HTR-8/SVneo (cell line): ENCODE data around the gene CDH13.

ENCODE experiments used
- DNase-seq: peaks from one replicate; pipeline ENCODE4 v3.0.0; 2011; ENCODE audit warnings: low spot score, mixed read lengths; ENCODE audit not compliant: insufficient read length
- FAIRE-seq: peaks from 2 replicates; lab custom pipeline; 2011; peaks lifted over from hg19 to GRCh38; lab: Jason Lieb, UNC

CDH13 gene

DNA sequence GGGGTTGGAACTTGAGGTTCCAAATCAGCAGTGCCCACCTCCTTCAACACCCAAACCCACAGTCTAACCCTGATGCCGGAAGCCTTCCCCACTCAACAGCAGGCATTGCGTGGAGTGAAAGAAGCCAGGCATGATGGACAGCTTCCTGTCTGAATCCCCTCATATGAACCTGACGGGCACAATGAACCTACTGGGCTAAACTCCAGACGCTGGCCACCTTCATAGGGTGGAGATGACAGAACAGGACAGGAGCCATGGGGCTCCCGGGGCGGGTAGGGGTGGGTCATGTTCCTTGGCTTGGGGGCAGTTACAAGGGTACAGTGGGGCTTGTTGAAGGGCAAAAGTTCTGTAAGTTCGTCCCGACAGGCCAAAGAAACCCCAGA, 1180.5 kb downstream of the CDH13 start:
- DNase-seq: no peak
- FAIRE-seq: no peak

GRCh38 chr16:83807710-83808572, 1181.2 kb downstream of the CDH13 start, which contains the start of gene HSBP1:
Gene HSBP1, plus strand, starts transcription at chr16:83807978. Its CDS starts 99 bp downstream, at chr16:83808077.
- DNase-seq (peak; percentile 94), FAIRE-seq (peak; percentile 94)

DNA sequence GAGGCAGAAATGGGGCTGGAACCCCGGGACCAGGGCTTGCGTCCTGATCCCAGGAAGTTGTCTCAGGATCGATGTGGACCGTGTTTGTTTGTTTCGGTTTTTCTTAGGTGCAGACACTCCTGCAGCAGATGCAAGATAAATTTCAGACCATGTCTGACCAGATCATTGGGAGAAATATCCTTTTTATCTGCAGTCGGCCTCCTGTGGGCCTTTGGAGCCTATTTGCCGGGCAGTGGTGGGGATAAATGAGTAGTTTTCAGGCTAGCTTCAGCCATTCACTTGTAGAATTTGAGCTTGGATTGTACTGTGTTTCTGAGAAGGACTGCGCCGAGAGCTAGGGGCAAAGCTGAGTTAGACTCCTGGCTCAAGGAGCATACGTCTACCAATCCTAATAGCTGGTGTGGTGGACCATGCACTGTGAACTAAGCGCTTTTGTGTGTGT, 1181.8 kb downstream of the CDH13 start:
- FAIRE-seq (no peak), DNase-seq (no peak)

- no peak for FAIRE-seq
These were observed 1182.3 kb downstream of the CDH13 start for GRCh38 chr16:83809092-83809491.

GRCh38 chr16:83810901-83811300, 1184.1 kb downstream of the CDH13 start:
- DNase-seq: no peak
- FAIRE-seq: no peak

More at GRCh38 chr16:83809092-83809491, 1182.3 kb downstream of the CDH13 start:
- no peak for DNase-seq

DNA sequence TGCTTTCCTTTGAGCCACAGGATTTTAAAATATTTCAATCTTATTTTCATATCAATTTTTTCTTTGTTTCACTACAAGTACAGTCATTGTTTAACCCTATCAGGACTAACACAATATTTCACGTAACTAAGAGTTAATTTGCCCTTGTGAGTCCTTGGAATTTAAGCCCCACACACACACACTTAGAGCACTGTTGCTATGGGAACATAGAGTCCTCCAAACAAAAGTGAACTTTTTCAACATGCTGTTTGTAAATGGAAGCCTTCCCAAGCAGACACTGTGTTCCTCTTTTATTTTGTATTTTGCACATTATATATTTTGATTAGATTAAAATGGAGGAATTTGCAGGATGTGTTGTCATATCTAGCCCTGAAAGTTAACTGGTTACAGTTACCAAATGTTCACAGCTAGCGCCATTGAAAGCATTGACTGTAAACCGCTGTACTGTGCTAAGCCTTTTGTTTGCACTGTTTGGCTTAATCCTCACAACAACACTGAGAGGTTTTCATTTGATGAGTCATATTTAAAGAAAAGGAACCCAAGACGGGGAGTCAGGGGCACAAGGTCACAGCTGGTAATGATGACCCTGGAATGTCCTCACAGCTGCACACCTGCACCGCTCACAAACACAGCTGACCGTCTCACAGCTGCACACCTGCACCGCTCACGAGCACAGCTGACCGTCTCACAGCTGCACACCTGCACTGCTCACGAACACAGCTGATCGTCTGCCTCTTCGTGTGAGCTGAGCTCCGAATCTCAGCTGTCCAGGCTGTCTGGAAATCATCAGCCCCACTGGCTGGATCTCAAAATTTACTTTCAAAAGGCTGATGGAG, 1187.3 kb downstream of the CDH13 start:
- DNase-seq: no peak
- peak; percentile 91 for FAIRE-seq

DNA sequence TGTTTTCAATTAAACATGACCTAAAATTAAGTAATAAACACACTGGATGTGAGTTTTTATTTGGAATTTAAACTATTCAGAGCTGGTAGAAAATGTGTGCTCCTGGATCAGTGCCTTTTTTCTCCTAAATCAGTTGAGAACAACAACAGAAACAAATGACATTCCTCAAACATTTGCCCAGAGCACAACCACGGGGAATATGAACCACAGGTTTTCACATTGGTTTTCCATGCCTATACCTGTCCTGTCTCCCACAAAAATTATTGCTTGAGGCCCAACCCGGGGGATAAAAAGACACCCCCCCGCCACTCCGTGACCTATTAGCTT, 1187.9 kb downstream of the CDH13 start:
- FAIRE-seq (no peak), DNase-seq (no peak)

GRCh38 chr16:83817022-83817421, 1190.3 kb downstream of the CDH13 start:
- no peak for DNase-seq

GRCh38 chr16:83818276-83818675, 1191.5 kb downstream of the CDH13 start:
- no peak for FAIRE-seq
- no peak for DNase-seq

More at GRCh38 chr16:83817022-83817421, 1190.3 kb downstream of the CDH13 start:
- no peak for FAIRE-seq

DNA sequence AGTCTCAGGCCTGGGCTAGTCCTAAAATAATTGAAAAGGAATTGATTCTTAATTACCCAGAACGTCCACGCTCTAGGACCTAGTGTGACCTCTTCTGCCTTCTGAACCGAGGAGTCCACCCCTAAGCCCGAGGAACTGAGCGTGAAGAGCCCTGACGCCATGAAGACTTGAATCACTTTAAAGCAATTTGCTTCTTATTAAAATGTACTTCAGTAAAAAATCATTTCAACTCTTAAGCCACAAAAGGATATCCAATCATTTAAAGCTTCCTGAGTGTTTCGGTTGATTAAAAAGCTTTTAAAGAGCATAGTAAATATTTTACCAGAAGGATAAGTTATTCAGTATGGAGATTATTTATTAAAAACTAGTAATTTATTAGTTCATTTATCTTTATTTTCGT, 1192.6 kb downstream of the CDH13 start:
- FAIRE-seq: no peak
- DNase-seq: no peak

GRCh38 chr16:83826146-83826913, 1199.6 kb downstream of the CDH13 start:
- FAIRE-seq (peak; percentile 95), DNase-seq (peak; percentile 85)

DNA sequence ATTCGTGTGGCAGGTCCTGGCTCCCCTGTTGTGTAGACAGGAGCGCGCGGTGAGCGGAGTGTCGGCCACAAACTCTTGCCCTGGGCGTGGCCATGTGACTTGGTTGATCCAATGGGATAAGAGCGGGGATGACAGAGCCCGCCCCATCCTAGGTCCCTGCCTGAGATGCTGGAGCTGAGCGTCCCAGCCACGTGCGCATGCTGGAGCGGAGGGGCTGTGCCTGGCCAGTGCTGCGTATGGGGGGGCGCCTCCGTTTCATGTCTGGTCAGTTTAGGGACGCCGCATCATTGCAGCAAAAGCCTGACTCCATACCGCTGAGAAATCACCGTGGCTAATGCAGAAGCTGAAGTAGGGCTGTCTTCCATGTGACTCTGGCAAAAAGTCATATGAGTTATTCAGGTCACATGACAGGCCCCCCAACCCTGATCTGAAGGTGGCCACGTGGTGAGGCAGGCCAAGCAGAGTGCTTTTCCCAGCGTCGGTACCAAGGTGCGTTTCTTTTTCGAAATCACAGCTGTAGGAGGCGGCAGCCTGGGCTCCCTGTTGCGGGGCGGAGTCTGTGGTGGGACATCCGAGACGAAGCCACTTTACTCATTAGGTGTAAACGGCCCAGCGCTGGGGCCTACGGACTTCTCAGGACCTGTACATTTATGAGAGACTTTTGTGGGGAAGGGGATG, 1203.5 kb downstream of the CDH13 start:
- DNase-seq (no peak), FAIRE-seq (no peak)

- FAIRE-seq (no peak), DNase-seq (no peak)
These were observed 1204.1 kb downstream of the CDH13 start for GRCh38 chr16:83830769-83831455.

DNA sequence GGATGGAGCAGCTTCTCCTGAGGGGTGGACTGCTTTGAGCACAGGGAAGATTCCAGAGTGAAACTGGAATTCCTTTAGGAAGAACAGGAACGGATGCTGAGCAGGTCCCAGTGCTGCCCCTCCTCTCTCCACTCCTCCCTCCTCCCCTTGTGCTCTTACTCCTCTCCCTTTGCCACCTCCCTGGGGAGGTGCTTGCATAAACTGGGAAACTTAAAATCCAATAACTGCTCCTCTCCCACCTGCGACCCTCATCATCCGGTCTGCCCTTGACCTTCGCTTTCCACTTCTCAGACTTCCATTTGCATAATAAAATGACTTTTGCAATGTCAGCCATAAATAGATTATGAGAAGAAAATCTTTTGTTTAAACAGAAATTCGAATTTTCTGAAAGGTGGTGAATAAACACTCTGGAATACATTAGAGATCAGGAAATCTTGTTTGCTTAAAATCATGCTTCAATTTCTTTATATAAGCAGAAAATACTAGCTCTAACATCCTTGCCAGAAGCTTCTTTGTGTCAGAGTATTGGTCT, 1204.8 kb downstream of the CDH13 start:
- DNase-seq: no peak
- FAIRE-seq: no peak

GRCh38 chr16:83833921-83834320, 1207.2 kb downstream of the CDH13 start:
- peak; percentile 26 for FAIRE-seq
- DNase-seq: no peak

GRCh38 chr16:83835586-83836566, 1209.1 kb downstream of the CDH13 start:
- peak; percentile 65 for DNase-seq

DNA sequence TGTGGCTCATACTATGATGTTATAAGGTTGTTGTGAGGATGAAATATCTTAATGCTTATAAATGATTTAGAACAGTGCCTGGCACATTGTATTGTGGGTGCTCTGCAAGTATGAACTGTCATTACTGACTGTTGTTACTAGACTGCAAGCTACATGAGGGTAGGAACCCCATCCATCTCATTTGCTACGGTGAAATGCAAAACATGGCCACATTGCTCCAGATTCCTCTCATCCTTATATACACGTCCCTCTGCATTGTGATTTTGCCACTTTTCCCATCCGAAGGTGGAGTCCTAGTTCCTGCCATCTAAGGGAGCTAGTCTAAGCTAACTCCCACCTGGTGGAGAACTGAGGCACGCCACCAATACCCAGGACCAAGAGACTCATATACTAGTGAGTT, 1210.8 kb downstream of the CDH13 start:
- DNase-seq (no peak), FAIRE-seq (peak; percentile 68)

More at GRCh38 chr16:83835586-83836566, 1209.1 kb downstream of the CDH13 start:
- peak; percentile 49 for FAIRE-seq

DNA sequence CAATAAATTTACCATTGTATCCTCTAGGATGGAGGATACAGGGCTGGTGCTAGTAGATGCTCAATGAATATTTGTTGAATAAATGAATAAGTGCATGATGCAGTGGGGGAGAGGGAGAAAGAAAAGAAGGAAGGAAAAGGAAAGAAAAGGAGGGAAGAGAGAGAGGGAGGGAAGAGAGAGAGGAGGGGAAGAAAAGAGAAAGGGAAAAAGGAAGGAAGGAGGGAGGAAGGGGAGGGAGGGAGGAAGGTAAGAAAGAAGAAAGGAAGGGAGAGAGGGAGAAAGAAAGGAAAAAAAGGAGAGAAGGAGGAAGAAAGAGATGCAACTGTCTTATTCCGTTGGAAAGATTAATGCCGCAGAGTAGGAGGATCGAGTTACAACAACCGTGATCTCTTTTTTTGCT, 1211.4 kb downstream of the CDH13 start:
- DNase-seq (no peak), FAIRE-seq (no peak)
